ENCODE data around the gene TPST2.

- TF ChIP-seq EZH2 (IDR thresholded peaks at IDR 0.05) (no peak), POLR2AphosphoS5 (IDR thresholded peaks at IDR 0.05; ENCODE audit: borderline replicate concordance, low read depth, low read length) (no peak), FOXP2 (optimal IDR thresholded peaks at IDR 0.05; ENCODE audit: control extremely low read depth, extremely low read length, insufficient read depth) (no peak)
Observed at GRCh38 chr22:26513838-26514237, 76.1 kb downstream of the TPST2 start.
